Osteoblast (primary cell): ENCODE data around the gene RBM27. TPM values are rescaled to one million over a fixed set of nuclear protein-coding genes. Genes with fewer than 3 reads are reported as not detected.

Source experiments
- DNase-seq: peaks from one replicate; pipeline ENCODE4 v3.0.0; 2011; ENCODE audit warnings: low spot score, mixed read lengths; ENCODE audit not compliant: insufficient read length; ENCODE audit errors: missing footprints
- H2AFZ ChIP-seq: 2 replicates; pipeline ENCODE4 v1.6.0; 2011; ENCODE audit warnings: mild to moderate bottlenecking, low read length
- H3K27ac ChIP-seq: 2 replicates; pipeline ENCODE4 v1.5.1; 2011; ENCODE audit warnings: mild to moderate bottlenecking, low read depth, low read length, moderate library complexity
- H3K27me3 ChIP-seq: 2 replicates; pipeline ENCODE4 v1.6.0; 2012; ENCODE audit warnings: mild to moderate bottlenecking, control low read depth, inconsistent platforms, low read length, moderate library complexity; ENCODE audit not compliant: insufficient read depth
- H3K36me3 ChIP-seq: 2 replicates; pipeline ENCODE4 v1.5.1; 2011; ENCODE audit warnings: mild to moderate bottlenecking, low read length, control low read depth, moderate library complexity; ENCODE audit not compliant: insufficient read depth
- H3K4me1 ChIP-seq: 2 replicates; pipeline ENCODE4 v1.5.1; 2011; ENCODE audit warnings: mild to moderate bottlenecking, low read length, control low read depth, moderate library complexity; ENCODE audit not compliant: insufficient read depth
- H3K4me2 ChIP-seq: 2 replicates; pipeline ENCODE4 v1.6.0; 2011; ENCODE audit warnings: mild to moderate bottlenecking, low read length; ENCODE audit not compliant: insufficient read depth
- H3K4me3 ChIP-seq: fragments of 200-600 bp; sonication (generic); 3 replicates; pipeline ENCODE4 v1.5.1; 2012; ENCODE audit warnings: mild to moderate bottlenecking, low read length, inconsistent platforms; ENCODE audit not compliant: insufficient read depth
- H3K79me2 ChIP-seq: 2 replicates; pipeline ENCODE4 v1.6.0; 2012; ENCODE audit warnings: mild to moderate bottlenecking, low read length, control low read depth, inconsistent platforms; ENCODE audit not compliant: insufficient read depth
- H3K9me3 ChIP-seq: 2 replicates; pipeline ENCODE4 v1.5.1; 2011; ENCODE audit warnings: low read depth, low read length, control low read depth
- H4K20me1 ChIP-seq: 2 replicates; pipeline ENCODE4 v1.6.0; 2012; ENCODE audit warnings: mild to moderate bottlenecking, low read length, control low read depth; ENCODE audit not compliant: insufficient read depth
- CTCF ChIP-seq: IDR thresholded peaks from 2 replicates; pipeline ENCODE4 v1.5.1; 2011; ENCODE audit warnings: mild to moderate bottlenecking, low read depth, low read length, moderate library complexity; ENCODE audit errors: extremely low read depth
- total RNA-seq: library from RNA; depleted of rRNA; stranded (reverse); fragments of >200 nt; gene quantifications from 2 replicates; pipeline ENCODE4 v1.2.3, GENCODE V29; 2012

RBM27 gene
- total RNA-seq, 1 donor = 22.1 TPM

GRCh38 chr5:146221234-146221633 is 17.8 kb downstream of the RBM27 start:
- Histone ChIP-seq H3K4me3 (no peak overlapping the region), H2AFZ (no peak overlapping the region), H3K4me1 (no peaks in the 10 kb centered on the region), H4K20me1 (peaks cover 12% of the 10 kb centered on the region), H3K27me3 (no peaks in the 10 kb centered on the region), H3K79me2 (peaks cover 47% of the 10 kb centered on the region), H3K9me3 (no peaks in the 10 kb centered on the region), H3K27ac (no peak overlapping the region), H3K36me3 (peaks cover 10% of the 10 kb centered on the region), H3K4me2 (no peak overlapping the region)
- no peak for DNase-seq
- no peak for TF ChIP-seq CTCF

GRCh38 chr5:146222005-146222404 is 18.6 kb downstream of the RBM27 start:
- no peaks in the 10 kb centered on the region for H3K27me3 ChIP-seq
- peaks cover 5% of the 10 kb centered on the region for H4K20me1 ChIP-seq
- H3K4me3 ChIP-seq = no peak overlapping the region
- no peak overlapping the region for H3K27ac ChIP-seq
- H3K4me2 ChIP-seq = no peak overlapping the region
- no peaks in the 10 kb centered on the region for H3K9me3 ChIP-seq
- DNase-seq = no peak
- peaks cover 42% of the 10 kb centered on the region for H3K79me2 ChIP-seq
- no peaks in the 10 kb centered on the region for H3K4me1 ChIP-seq
- no peak overlapping the region for H2AFZ ChIP-seq
- TF ChIP-seq CTCF = no peak
- H3K36me3 ChIP-seq = peaks cover 10% of the 10 kb centered on the region

GRCh38 chr5:146223179-146223578 is 19.8 kb downstream of the RBM27 start:
- no peak for TF ChIP-seq CTCF
- Histone ChIP-seq H3K4me1 (no peaks in the 10 kb centered on the region), H3K9me3 (no peaks in the 10 kb centered on the region), H3K36me3 (peaks cover 10% of the 10 kb centered on the region), H2AFZ (no peak overlapping the region), H3K27me3 (no peaks in the 10 kb centered on the region), H3K4me3 (no peak overlapping the region), H3K4me2 (no peak overlapping the region), H3K79me2 (peaks cover 35% of the 10 kb centered on the region), H4K20me1 (peaks cover 3% of the 10 kb centered on the region), H3K27ac (no peak overlapping the region)
- DNase-seq = no peak

GRCh38 chr5:146229222-146229621 is 25.8 kb downstream of the RBM27 start:
- Histone ChIP-seq H3K27ac (no peak overlapping the region), H2AFZ (no peak overlapping the region), H3K4me3 (no peak overlapping the region), H3K4me2 (no peak overlapping the region), H4K20me1 (peaks cover 3% of the 10 kb centered on the region), H3K9me3 (no peaks in the 10 kb centered on the region), H3K4me1 (no peaks in the 10 kb centered on the region), H3K79me2 (peaks cover 8% of the 10 kb centered on the region), H3K27me3 (no peaks in the 10 kb centered on the region), H3K36me3 (peaks cover 29% of the 10 kb centered on the region)
- DNase-seq = no peak
- TF ChIP-seq CTCF = no peak
